ENCODE data around the gene NLRP5.
A peak's percentile ranks its signal among the peaks of the same experiment; 100 is the strongest.
"Not testable (repeated sequence)": the region's sequence is repeated elsewhere in the genome, so short reads cannot be mapped to it uniquely, and the experiment has no call there.

The NLRP5 gene

GRCh38 chr19:56079609-56080008 lies 93.0 kb downstream of the NLRP5 start:
- no peak for DNase-seq

GRCh38 chr19:56080669-56081401 lies 94.3 kb downstream of the NLRP5 start:
- peak; percentile 87 for DNase-seq

- DNase-seq: no peak
Measured at GRCh38 chr19:56083668-56084067, 97.1 kb downstream of the NLRP5 start.

- peak; percentile 32 for DNase-seq
Measured at GRCh38 chr19:56084835-56085536, 98.4 kb downstream of the NLRP5 start.

GRCh38 chr19:56085571-56086275 lies 99.1 kb downstream of the NLRP5 start:
- no peak for DNase-seq

GRCh38 chr19:56086671-56087430 lies 100.3 kb downstream of the NLRP5 start:
- no peak for DNase-seq

GRCh38 chr19:56087647-56088496 lies 101.3 kb downstream of the NLRP5 start:
- DNase-seq: no peak

GRCh38 chr19:56088497-56089215 lies 102.1 kb downstream of the NLRP5 start:
- no peak for DNase-seq

- no peak for DNase-seq
Measured at GRCh38 chr19:56089344-56089743, 102.8 kb downstream of the NLRP5 start.

GRCh38 chr19:56091066-56091490 lies 104.5 kb downstream of the NLRP5 start:
- DNase-seq: no peak

GRCh38 chr19:56091751-56092546 lies 105.4 kb downstream of the NLRP5 start:
- no peak for DNase-seq

- DNase-seq: no peak
Measured at GRCh38 chr19:56092685-56093631, 106.4 kb downstream of the NLRP5 start.

- no peak for DNase-seq
Measured at GRCh38 chr19:56094449-56094848, 107.9 kb downstream of the NLRP5 start.

- no peak for DNase-seq
Measured at GRCh38 chr19:56096665-56097064, 110.1 kb downstream of the NLRP5 start.

GRCh38 chr19:56097306-56097705 lies 110.7 kb downstream of the NLRP5 start:
- no peak for DNase-seq

- no peak for DNase-seq
Measured at GRCh38 chr19:56097776-56098175, 111.2 kb downstream of the NLRP5 start.

GRCh38 chr19:56098237-56098636 lies 111.7 kb downstream of the NLRP5 start:
- DNase-seq: not testable (repeated sequence)

GRCh38 chr19:56098731-56099568 lies 112.4 kb downstream of the NLRP5 start:
- no peak for DNase-seq

Data from NCI-H82 (cell line).